Ectodermal cell (in vitro differentiated cells): ENCODE results near the gene NSUN7.

ENCODE experiments used
- H3K27ac ChIP-seq: 2 replicates; pipeline ENCODE4 v1.7.0; 2013; ENCODE audit warnings: mild to moderate bottlenecking, low read depth, low read length; ENCODE audit not compliant: insufficient read depth, poor library complexity, severe bottlenecking
- H3K27me3 ChIP-seq: 2 replicates; pipeline ENCODE4 v1.7.0; 2013; ENCODE audit warnings: mild to moderate bottlenecking, low read length; ENCODE audit not compliant: insufficient read depth, control insufficient read depth, poor library complexity, severe bottlenecking
- H3K36me3 ChIP-seq: one replicate; pipeline ENCODE4 v1.7.0; 2013; ENCODE audit warnings: low read length; ENCODE audit not compliant: control insufficient read depth, insufficient read depth
- H3K4me1 ChIP-seq: one replicate; pipeline ENCODE4 v1.7.0; 2013; ENCODE audit warnings: low read length; ENCODE audit not compliant: control insufficient read depth, insufficient read depth
- H3K4me3 ChIP-seq: 2 replicates; pipeline ENCODE4 v1.7.0; 2013; ENCODE audit warnings: low read depth, low read length, control low read depth; ENCODE audit not compliant: insufficient read depth
- H3K9me3 ChIP-seq: 2 replicates; pipeline ENCODE4 v1.7.0; 2013; ENCODE audit warnings: mild to moderate bottlenecking, low read length, moderate library complexity; ENCODE audit not compliant: control insufficient read depth
- WGBS, 2 experiments: methylation state at CpG; one replicate each; pipeline ENCODE4 v1.1.7; 2013; ENCODE audit warnings: missing lambda C conversion rate in 2 of 2; 5-methylcytosine and 5-hydroxymethylcytosine counted together

The NSUN7 gene

DNA sequence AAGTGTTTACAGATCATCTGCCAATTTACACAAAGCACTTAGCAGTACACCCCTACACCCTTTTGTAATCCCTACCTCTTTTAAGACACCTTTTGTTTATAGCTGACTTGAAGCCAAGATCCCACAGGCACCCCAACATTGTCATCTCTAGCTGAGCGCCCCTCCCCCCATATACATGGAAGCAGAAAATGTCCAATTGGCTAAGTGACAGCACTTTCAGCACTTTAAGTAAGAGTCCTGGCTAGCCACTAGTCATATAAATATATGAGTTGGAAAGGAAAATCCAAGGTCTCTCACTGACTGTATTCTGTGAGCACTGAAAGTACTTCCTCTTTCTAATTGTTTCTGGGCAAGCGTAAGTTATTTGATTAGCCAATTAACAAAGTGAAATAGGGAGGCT lies 108.2 kb downstream of the NSUN7 start:
- Histone ChIP-seq H3K9me3 (no peaks in the 10 kb centered on the region), H3K27me3 (no peaks in the 10 kb centered on the region), H3K27ac (no peak overlapping the region), H3K4me3 (no peak overlapping the region), H3K36me3 (no peaks in the 10 kb centered on the region), H3K4me1 (peaks cover 4% of the 10 kb centered on the region)
- 98 to 100% methylated on average over 2 of the region's 2 CpGs for WGBS, 2 experiments

DNA sequence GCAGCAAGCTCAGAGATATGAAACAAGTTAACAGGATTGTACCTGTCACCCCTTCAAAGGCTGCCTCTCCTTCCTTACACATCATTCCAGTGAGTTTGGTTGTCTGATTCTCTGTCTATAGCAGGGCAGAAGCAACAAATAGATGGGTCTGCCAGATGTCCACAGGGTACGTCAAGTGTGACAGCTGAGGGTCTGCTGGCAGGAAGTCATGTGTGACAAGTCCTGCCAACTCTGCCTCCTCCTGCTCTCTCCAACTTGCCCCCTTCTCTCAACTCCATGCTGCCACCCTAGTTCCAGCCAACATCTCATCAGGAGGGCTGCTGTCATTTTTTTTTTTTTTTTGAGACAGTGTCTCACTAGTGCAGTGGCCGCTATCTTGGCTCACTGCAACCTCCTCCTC lies 109.2 kb downstream of the NSUN7 start:
- H3K4me1 ChIP-seq, result peaks cover 4% of the 10 kb centered on the region
- no peaks in the 10 kb centered on the region for H3K9me3 ChIP-seq
- WGBS, 2 experiments, result 92 to 94% methylated on average over 2 of the region's 2 CpGs
- no peak overlapping the region for H3K27ac ChIP-seq
- no peaks in the 10 kb centered on the region for H3K27me3 ChIP-seq
- no peaks in the 10 kb centered on the region for H3K36me3 ChIP-seq
- H3K4me3 ChIP-seq, result no peak overlapping the region
